ENCODE data around the gene ABCB4. TPM values are rescaled to one million over a fixed set of nuclear protein-coding genes. Genes with fewer than 3 reads are reported as not detected.
A peak's percentile ranks its signal among the peaks of the same experiment; 100 is the strongest.

ABCB4 gene
- polyA plus RNA-seq, 1 experiment: 0.05 TPM

DNA sequence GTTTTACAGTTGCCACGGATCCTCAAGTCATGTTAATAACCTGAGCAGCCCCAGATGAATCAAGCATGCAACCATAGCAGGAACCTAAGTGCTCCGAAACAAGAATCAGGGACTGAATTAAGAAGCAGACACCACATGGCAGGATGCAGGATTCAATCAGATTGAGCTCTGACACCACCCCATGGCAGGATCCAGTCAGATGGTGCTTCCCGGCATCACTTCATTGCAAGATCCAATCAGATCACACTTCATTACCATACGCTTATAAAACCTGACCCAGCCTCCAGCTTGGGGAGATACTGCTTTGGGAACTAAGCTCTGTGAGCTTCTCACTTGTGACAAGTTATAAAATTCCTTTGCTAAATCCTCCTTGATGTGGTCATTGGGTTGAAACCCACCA, 55.3 kb downstream of the ABCB4 start:
- H3K4me3 ChIP-seq (ENCODE audit: low read depth, low read length): no peak overlapping the region
- no peak overlapping the region for H3K27ac ChIP-seq (ENCODE audit: low read depth, low read length)
- no peak for DNase-seq (ENCODE audit: low read depth, low spot score)
- ChIA-PET POLR2A (no interaction called here), CTCF (interaction anchor here (0.6 to 13.0 kb wide), 3 partner anchors 8 to 113 kb away, joined by 3 to 454 read pairs (median 3); no protein-coding TSS in a partner anchor)
- TF ChIP-seq, protein P1, sequence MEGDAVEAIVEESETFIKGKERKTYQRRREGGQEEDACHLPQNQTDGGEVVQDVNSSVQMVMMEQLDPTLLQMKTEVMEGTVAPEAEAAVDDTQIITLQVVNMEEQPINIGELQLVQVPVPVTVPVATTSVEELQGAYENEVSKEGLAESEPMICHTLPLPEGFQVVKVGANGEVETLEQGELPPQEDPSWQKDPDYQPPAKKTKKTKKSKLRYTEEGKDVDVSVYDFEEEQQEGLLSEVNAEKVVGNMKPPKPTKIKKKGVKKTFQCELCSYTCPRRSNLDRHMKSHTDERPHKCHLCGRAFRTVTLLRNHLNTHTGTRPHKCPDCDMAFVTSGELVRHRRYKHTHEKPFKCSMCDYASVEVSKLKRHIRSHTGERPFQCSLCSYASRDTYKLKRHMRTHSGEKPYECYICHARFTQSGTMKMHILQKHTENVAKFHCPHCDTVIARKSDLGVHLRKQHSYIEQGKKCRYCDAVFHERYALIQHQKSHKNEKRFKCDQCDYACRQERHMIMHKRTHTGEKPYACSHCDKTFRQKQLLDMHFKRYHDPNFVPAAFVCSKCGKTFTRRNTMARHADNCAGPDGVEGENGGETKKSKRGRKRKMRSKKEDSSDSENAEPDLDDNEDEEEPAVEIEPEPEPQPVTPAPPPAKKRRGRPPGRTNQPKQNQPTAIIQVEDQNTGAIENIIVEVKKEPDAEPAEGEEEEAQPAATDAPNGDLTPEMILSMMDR (IDR thresholded peaks at IDR 0.05; ENCODE audit: low read depth, low read length): no peak
- no peaks in the 10 kb centered on the region for H3K27me3 ChIP-seq (ENCODE audit: control insufficient read depth, insufficient read depth, low read length)
- H3K9me3 ChIP-seq (ENCODE audit: control insufficient read depth, insufficient read depth, low read length): no peaks in the 10 kb centered on the region

DNA sequence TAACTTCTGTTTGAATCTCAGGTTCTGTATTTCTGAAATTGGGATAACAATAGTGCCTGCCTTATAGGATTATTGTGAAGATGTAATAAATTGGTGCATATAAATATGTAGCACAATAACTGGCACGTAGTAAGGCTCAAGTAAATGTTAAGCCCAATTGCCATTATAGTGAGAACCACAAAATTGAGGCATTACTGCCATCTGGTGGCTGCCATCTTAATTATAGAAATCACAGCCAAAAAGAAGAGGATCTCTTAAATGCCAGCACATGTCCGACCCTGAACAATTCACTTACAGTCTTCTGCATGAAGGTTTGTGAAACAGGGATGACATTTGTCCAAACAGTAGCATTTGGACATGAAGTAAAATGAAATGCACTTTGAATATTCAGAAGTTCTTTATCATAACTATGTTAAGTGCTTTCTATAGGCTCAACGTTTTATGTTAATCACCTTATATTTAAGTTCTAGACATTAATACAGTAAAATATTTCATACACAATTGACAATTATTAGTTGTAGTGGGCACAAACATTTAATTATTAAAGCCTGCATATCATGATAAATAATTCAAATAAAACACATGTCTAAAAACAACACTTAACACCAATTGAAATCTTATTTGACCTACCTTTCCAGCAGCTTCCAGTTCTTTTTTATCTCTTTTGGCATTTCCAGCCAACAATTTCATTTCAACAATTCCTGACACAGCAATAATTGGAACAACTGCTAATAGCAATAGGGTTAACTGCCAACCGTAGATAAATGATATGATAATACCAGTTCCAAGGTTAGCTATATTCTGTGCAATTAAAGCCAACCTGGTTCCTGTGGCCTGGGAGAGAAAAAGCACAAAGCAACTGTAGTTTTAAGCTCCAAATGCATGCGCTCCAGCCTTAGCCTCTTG, 58.5 kb downstream of the ABCB4 start:
- ChIA-PET POLR2A (interaction anchor here (0.9 to 1.3 kb wide), 2 partner anchors 98 to 105 kb away, joined by 3 to 4 read pairs; no protein-coding TSS in a partner anchor), CTCF (interaction anchor here (0.6 to 13.0 kb wide), 35 partner anchors 11 to 490 kb away, joined by 3 to 454 read pairs (median 4); partner anchors contain the start of gene CROT)
- peak; percentile 21 for DNase-seq (ENCODE audit: low read depth, low spot score)
- H3K27me3 ChIP-seq (ENCODE audit: control insufficient read depth, insufficient read depth, low read length): no peaks in the 10 kb centered on the region
- no peak overlapping the region for H3K27ac ChIP-seq (ENCODE audit: low read depth, low read length)
- TF ChIP-seq, protein P1 (IDR thresholded peaks at IDR 0.05; ENCODE audit: low read depth, low read length): peak; percentile 69
- no peaks in the 10 kb centered on the region for H3K9me3 ChIP-seq (ENCODE audit: control insufficient read depth, insufficient read depth, low read length)
- no peak overlapping the region for H3K4me3 ChIP-seq (ENCODE audit: low read depth, low read length)

GRCh38 chr7:87414794-87415188, 60.7 kb downstream of the ABCB4 start:
- ChIA-PET CTCF (interaction anchor here (0.7 to 13.0 kb wide), 9 partner anchors 9 to 472 kb away, joined by 3 to 454 read pairs (median 5); partner anchors contain the start of gene CROT), POLR2A (interaction anchor here (0.9 to 2.2 kb wide), 4 partner anchors 70 to 263 kb away, joined by 3 to 13 read pairs (median 4); partner anchors contain the start of genes CROT and DMTF1)
- DNase-seq (ENCODE audit: low read depth, low spot score): no peak

GRCh38 chr7:87413951-87414793, 61.3 kb downstream of the ABCB4 start:
- POLR2A ChIA-PET: interaction anchor here (0.9 to 2.2 kb wide), 4 partner anchors 69 to 262 kb away, joined by 3 to 13 read pairs (median 4); partner anchors contain the start of genes CROT and DMTF1
- Histone ChIP-seq H3K27ac (ENCODE audit: low read depth, low read length) (peak overlapping the region; percentile 66), H3K4me3 (ENCODE audit: low read depth, low read length) (no peak overlapping the region), H3K27me3 (ENCODE audit: control insufficient read depth, insufficient read depth, low read length) (no peaks in the 10 kb centered on the region), H3K9me3 (ENCODE audit: control insufficient read depth, insufficient read depth, low read length) (no peaks in the 10 kb centered on the region)
- DNase-seq (ENCODE audit: low read depth, low spot score): peak; percentile 30
- CTCF ChIA-PET: interaction anchor here (0.7 to 13.0 kb wide), 8 partner anchors 10 to 472 kb away, joined by 3 to 454 read pairs (median 6); partner anchors contain the start of gene CROT
- TF ChIP-seq, protein P1 (IDR thresholded peaks at IDR 0.05; ENCODE audit: low read depth, low read length): no peak

More at GRCh38 chr7:87414794-87415188, 60.7 kb downstream of the ABCB4 start:
- Histone ChIP-seq H3K4me3 (ENCODE audit: low read depth, low read length) (no peak overlapping the region), H3K9me3 (ENCODE audit: control insufficient read depth, insufficient read depth, low read length) (no peaks in the 10 kb centered on the region), H3K27ac (ENCODE audit: low read depth, low read length) (no peak overlapping the region), H3K27me3 (ENCODE audit: control insufficient read depth, insufficient read depth, low read length) (no peaks in the 10 kb centered on the region)
- TF ChIP-seq, protein P1 (IDR thresholded peaks at IDR 0.05; ENCODE audit: low read depth, low read length): no peak

All from AG04450 (cell line).